OCI-LY3 (cell line): ENCODE measurements around the gene LHPP.
"Not testable (repeated sequence)": the region's sequence is repeated elsewhere in the genome, so short reads cannot be mapped to it uniquely, and the experiment has no call there.

Source experiments
- CTCF ChIP-seq: fragments of 200-600, 300-600 bp; sonication (generic); IDR thresholded peaks from 2 replicates; pipeline ENCODE4 v1.5.1; 2014; ENCODE audit warnings: antibody characterized with exemption, low read length, low read depth
- EZH2phosphoT487 ChIP-seq: fragments of 200-600 bp; shearing (Covaris generic); IDR thresholded peaks from 2 replicates; pipeline ENCODE4 v1.6.1; 2018; ENCODE audit warnings: antibody characterized with exemption, mixed run types, low read depth

DNA sequence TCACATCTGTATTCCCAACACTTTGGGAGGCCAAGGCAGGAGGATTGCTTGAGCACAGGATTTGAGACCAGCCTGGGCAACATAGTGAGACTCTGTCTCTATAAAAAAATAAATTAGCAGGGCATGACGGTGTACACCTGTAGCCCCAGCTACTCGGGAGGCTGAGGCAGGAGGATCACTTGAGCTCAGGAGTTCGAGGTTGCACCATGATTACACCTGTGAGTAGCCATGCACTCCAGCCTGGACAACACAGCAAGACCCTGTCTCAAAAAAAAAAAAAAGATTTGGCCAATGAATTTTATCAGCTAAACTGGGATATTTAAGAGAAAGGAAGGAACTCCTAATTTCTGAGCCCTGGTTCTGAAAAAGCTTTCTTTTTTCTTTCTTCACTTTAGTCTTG lies 87.5 kb downstream of the LHPP start:
- TF ChIP-seq CTCF, EZH2phosphoT487: not testable (repeated sequence)
